ENCODE data around the gene CDH26. TPM values are rescaled to one million over a fixed set of nuclear protein-coding genes. Genes with fewer than 3 reads are reported as not detected.

The CDH26 gene
- total and polyA plus RNA-seq, 7 donors: 0.74 to 5.5 (median 1.4) TPM; not detected in 2

- Histone ChIP-seq H3K9me3 (no peaks in the 10 kb centered on the region), H3K4me1 (peaks cover 0 to 5% (median 2%) of the 10 kb centered on the region in 4 donors), H3K36me3 (peaks cover 0 to 4% (median 0%) of the 10 kb centered on the region in 4 donors), H3K4me3 (no peak overlapping the region), H3K27me3 (no peaks in the 10 kb centered on the region), H3K27ac (no peak overlapping the region)
- TF ChIP-seq POLR2A (IDR thresholded peaks at IDR 0.05) (no peak), CTCF (IDR thresholded peaks at IDR 0.05) (no peak), EP300 (IDR thresholded peaks at IDR 0.05) (no peak), POLR2AphosphoS5 (IDR thresholded peaks at IDR 0.05) (no peak)
- intact Hi-C loops (cut with DNase I): no loop called here
- WGBS, 2 donors: 90 to 92% methylated on average over 3 of the region's 3 CpGs
- DNase-seq: no peak
Measured at GRCh38 chr20:59999502-59999901, 41.3 kb downstream of the CDH26 start.

GRCh38 chr20:60000271-60001042 is 42.2 kb downstream of the CDH26 start:
- Histone ChIP-seq H3K36me3 (peaks cover 0 to 4% (median 0%) of the 10 kb centered on the region in 4 donors), H3K4me3 (no peak overlapping the region), H3K27ac (no peak overlapping the region), H3K9me3 (no peaks in the 10 kb centered on the region), H3K27me3 (no peaks in the 10 kb centered on the region), H3K4me1 (no peaks in the 10 kb centered on the region)
- intact Hi-C loops (cut with DNase I): no loop called here
- TF ChIP-seq POLR2A (IDR thresholded peaks at IDR 0.05): no peak
- TF ChIP-seq CTCF (IDR thresholded peaks at IDR 0.05): no peak
- no peak for TF ChIP-seq POLR2AphosphoS5 (IDR thresholded peaks at IDR 0.05)
- no peak for TF ChIP-seq EP300 (IDR thresholded peaks at IDR 0.05)
- no peak for DNase-seq
- WGBS, 2 donors: 71 to 81% methylated on average over 8 of the region's 8 CpGs

- no peak overlapping the region for H3K4me3 ChIP-seq
- 39 to 73% methylated on average over 11 of the region's 11 CpGs for WGBS, 2 donors
- H3K4me1 ChIP-seq: no peaks in the 10 kb centered on the region
- no peak for DNase-seq
- intact Hi-C loops (cut with DNase I): no loop called here
- H3K9me3 ChIP-seq: no peaks in the 10 kb centered on the region
- no peak overlapping the region for H3K27ac ChIP-seq
- peaks cover 0 to 4% (median 0%) of the 10 kb centered on the region in 4 donors for H3K36me3 ChIP-seq
- H3K27me3 ChIP-seq: no peaks in the 10 kb centered on the region
- TF ChIP-seq CTCF (IDR thresholded peaks at IDR 0.05) (no peak), POLR2A (IDR thresholded peaks at IDR 0.05) (no peak), POLR2AphosphoS5 (IDR thresholded peaks at IDR 0.05) (no peak), EP300 (IDR thresholded peaks at IDR 0.05) (no peak)
Measured at GRCh38 chr20:60001108-60001507, 42.9 kb downstream of the CDH26 start.

GRCh38 chr20:60003776-60004175 is 45.6 kb downstream of the CDH26 start:
- 87 to 95% methylated on average over 4 of the region's 4 CpGs for WGBS, 2 donors
- TF ChIP-seq POLR2A (IDR thresholded peaks at IDR 0.05): no peak
- TF ChIP-seq POLR2AphosphoS5 (IDR thresholded peaks at IDR 0.05): no peak
- no peaks in the 10 kb centered on the region for H3K9me3 ChIP-seq
- no peak for DNase-seq
- H3K4me1 ChIP-seq: no peaks in the 10 kb centered on the region
- H3K27ac ChIP-seq: no peak overlapping the region
- H3K36me3 ChIP-seq: no peaks in the 10 kb centered on the region
- H3K4me3 ChIP-seq: no peak overlapping the region
- no peaks in the 10 kb centered on the region for H3K27me3 ChIP-seq
- intact Hi-C loops (cut with DNase I): no loop called here

GRCh38 chr20:60006261-60006660 is 48.0 kb downstream of the CDH26 start:
- intact Hi-C loops (cut with DNase I): no loop called here
- H3K4me3 ChIP-seq: no peak overlapping the region
- H3K4me1 ChIP-seq: no peaks in the 10 kb centered on the region
- H3K27me3 ChIP-seq: no peaks in the 10 kb centered on the region
- H3K9me3 ChIP-seq: no peaks in the 10 kb centered on the region
- no peaks in the 10 kb centered on the region for H3K36me3 ChIP-seq
- 87 to 91% methylated on average over 4 of the region's 4 CpGs for WGBS, 2 donors
- H3K27ac ChIP-seq: no peak overlapping the region
- TF ChIP-seq POLR2AphosphoS5 (IDR thresholded peaks at IDR 0.05) (no peak), POLR2A (IDR thresholded peaks at IDR 0.05) (no peak), EP300 (IDR thresholded peaks at IDR 0.05) (no peak), CTCF (IDR thresholded peaks at IDR 0.05) (no peak)
- no peak for DNase-seq

Measured in sigmoid colon (tissue), 7 donors.